Sigmoid colon (tissue), 4 donors: ENCODE data around the gene PRAC1.

Source experiments
- POLR2AphosphoS5 ChIP-seq, 4 donors: sonication (generic); formaldehyde crosslinking; IDR thresholded peaks; one replicate each; pipeline ENCODE4 v1.6.1; 2017; ENCODE audit warnings: antibody characterized with exemption in 4 of 4
- TF ChIP-seq, protein P1 (sequence below), 4 experiments: fragments of 450-650 bp in 3 of 4; fragments of 200-600 bp in 1 of 4; IDR thresholded peaks; one replicate each; pipeline ENCODE4 v1.5.1; 2016 to 2019; ENCODE audit warnings: antibody characterized with exemption in 4 of 4, mild to moderate bottlenecking in 3 of 4, moderate library complexity in 2 of 4

DNA sequence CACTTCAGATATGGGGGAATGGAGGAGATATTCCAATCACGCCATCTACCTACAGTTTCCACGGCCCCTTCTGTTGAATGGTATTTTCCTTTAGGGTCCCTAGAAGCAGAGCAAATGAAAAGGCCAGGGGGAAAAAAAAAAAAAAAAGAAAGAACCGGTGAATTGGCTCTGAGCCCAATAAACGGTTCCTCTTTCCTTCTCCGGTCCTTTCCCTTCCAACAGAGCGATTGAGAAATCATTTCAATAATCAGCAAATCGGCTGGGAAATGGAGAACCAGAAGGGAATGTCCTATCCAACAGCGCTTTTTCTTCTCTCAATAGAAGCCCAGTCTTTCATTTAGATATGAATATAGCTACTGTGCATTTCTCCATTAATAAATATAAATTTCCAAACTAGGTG, 33.0 kb upstream of the PRAC1 start:
- TF ChIP-seq, protein P1, sequence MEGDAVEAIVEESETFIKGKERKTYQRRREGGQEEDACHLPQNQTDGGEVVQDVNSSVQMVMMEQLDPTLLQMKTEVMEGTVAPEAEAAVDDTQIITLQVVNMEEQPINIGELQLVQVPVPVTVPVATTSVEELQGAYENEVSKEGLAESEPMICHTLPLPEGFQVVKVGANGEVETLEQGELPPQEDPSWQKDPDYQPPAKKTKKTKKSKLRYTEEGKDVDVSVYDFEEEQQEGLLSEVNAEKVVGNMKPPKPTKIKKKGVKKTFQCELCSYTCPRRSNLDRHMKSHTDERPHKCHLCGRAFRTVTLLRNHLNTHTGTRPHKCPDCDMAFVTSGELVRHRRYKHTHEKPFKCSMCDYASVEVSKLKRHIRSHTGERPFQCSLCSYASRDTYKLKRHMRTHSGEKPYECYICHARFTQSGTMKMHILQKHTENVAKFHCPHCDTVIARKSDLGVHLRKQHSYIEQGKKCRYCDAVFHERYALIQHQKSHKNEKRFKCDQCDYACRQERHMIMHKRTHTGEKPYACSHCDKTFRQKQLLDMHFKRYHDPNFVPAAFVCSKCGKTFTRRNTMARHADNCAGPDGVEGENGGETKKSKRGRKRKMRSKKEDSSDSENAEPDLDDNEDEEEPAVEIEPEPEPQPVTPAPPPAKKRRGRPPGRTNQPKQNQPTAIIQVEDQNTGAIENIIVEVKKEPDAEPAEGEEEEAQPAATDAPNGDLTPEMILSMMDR (IDR thresholded peaks at IDR 0.05) = no peak
- no peak for TF ChIP-seq POLR2AphosphoS5 (IDR thresholded peaks at IDR 0.05)
